Amniotic stem cell (primary cell): ENCODE data around the gene PGK2.
"Not testable (repeated sequence)": the region's sequence is repeated elsewhere in the genome, so short reads cannot be mapped to it uniquely, and the experiment has no call there.

Experiments
- DNase-seq: peaks from one replicate; lab custom pipeline; 2025; lab: John Stamatoyannopoulos, UW

Gene PGK2

DNA sequence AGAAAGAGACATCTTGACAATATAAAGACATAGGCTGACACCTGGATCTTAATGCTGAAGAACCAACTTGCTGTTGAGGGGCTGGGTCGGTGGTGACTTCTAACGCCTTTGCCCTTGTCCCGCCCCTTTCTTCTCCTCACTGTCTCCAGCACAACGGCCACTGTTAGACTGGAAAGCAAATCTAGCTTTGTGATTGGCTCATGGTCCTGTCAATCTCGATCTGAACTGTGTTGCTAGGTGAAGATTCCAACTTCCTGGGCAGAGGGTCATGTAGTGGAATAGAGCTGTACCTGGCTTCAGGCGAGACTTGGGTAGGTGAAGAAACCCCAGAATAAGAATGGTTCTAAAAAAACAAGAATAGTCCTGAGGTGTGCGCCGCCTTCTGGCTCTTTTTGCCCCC lies at the start of gene PGK2:
Gene PGK2 (minus strand): TSS at position 110 of the 400 bp plus-strand sequence. CDS start 98 bp downstream, at position 12.
- no peak for DNase-seq

DNA sequence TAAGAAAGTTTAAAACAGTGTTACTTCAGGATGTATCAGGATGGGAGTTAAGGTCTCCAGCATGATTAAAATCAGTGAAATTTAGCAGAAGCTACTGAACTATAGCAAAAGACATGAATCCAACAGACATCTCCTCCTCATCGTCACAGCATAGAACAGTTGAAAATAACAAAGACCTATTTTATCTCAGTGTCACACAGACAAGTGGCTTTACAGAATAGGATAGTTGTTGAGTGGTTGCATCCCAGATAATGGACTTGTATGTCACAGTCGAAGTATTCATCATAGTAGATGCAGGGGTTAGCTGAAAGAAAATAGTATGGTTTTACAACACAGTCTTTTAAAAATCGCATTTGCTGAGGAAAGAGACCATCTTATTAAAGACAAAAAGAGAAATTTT lies 48.1 kb upstream of the PGK2 start:
- no peak for DNase-seq

DNA sequence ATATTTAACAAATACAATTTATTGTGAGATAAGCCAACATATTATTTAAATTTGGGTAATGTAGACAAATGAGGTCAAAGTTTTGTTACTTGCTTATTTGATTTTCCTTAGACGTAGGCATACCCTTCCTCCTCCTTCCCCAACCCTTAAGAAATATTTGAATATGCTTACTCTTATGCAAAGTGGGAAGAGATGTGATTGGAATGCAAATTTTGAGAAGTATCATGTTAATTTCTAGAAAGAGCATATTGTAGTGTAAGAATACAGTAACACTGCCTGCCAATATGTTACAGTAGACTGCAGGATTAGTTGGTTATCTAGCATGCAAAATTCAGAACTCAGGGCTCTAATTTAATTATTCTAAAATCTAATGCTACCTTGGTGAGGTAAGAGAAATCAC lies 46.3 kb upstream of the PGK2 start:
- DNase-seq: no peak

DNA sequence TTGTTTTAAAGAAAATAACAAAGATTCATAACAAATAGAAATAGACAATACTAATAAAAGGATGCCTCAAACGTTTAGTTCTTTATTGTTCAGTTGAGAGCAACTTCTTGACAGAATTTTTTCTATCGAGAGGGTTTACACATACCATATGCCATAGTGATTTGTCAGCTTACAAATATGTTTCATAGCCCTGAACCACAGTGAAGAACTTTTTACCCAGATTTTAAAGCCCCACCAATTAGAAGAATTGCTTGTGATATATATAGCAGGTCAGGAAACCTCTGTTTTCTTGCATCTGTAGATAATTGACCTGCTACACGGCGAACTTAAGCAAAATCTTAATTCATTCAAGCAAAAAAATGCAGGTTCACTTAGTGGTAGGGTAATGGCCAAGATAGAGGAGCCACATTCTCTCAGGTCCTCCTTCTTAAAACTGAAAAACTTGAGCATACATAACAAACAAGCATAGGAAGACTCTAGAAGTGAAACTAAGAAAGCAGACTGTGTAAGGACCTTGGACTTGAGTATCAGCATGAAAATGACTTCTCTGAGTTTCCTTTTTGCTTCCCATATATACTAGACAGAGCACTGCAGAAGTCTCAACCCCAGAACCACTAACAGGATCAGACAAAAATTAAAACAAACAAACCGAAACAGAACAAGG lies 39.8 kb upstream of the PGK2 start:
- no peak for DNase-seq

DNA sequence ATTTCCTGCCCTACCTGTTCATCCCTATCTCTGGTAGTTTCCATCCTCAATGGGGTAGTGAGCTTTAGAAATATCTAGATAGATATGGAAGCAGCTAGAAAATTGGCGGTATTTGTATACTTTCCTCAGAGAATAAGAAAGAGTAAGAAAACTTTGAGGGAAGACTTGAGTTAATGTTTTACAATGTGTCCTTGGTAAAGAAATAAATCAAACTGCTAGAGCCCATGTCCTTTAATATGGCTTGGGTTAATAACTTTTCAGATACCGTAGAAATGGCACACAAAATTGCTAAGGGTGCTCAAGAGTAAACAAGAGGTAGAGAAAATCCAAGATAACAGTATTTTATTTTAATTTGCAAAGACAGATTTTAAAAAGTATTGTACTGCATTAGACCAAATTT lies 28.1 kb upstream of the PGK2 start:
- no peak for DNase-seq

DNA sequence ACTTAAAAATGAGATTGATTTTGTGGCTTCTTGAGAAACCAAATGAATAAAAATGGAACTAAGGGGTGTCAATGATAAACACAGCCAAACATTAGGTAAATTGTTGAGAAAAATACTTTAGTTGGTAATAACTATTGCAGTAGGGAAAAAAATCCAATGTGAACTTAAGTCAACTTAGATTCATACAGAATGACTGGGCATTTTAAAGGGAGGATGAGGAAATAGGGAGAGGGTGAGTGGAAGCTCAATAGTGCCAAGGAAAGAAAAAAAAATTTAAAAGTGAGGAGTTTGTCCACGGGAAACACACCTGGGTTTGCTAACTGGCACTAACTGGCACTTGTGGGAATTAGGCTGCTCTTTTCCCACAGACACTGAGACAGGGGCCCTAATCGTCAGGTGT lies 26.2 kb upstream of the PGK2 start:
- DNase-seq: no peak

DNA sequence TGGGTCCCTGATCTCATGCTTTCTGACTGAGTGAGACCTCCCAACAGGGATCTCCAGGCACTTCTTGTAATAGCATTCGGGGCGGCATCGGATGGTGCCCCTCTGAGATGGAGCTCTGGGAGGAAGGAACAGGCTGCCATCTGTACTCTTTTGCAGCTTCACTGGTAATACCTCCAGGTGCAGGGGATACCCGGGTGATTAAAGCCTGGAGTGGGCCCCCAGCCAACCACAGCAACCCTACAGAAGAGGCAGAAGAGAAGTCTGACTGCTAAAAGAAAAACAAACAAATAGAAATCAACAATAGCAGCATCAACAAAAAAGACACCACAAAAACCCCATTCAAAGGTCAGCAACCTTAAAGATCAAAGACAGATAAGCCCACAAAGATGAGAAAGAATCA lies 19.1 kb upstream of the PGK2 start:
- no peak for DNase-seq

DNA sequence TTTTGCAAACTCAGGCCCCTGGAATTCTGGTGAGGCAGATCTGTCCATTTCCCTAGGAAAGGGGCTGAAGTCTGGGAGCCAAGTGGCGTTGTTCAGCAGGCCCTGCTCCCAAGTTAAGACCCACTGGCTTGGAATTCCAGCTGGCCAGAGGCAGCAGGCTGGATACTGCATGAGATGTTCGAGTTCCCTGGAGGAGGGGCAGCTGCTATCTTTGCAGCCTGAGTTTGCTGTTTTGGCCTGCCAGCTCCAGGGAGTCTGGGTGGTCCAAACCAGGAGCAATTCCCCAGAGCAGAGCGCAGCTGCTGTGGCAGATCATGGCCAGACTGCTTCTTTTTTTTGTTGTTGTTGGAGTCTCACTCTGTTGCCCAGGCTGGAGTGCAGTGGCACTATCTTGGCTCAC lies 18.2 kb upstream of the PGK2 start:
- no peak for DNase-seq

DNA sequence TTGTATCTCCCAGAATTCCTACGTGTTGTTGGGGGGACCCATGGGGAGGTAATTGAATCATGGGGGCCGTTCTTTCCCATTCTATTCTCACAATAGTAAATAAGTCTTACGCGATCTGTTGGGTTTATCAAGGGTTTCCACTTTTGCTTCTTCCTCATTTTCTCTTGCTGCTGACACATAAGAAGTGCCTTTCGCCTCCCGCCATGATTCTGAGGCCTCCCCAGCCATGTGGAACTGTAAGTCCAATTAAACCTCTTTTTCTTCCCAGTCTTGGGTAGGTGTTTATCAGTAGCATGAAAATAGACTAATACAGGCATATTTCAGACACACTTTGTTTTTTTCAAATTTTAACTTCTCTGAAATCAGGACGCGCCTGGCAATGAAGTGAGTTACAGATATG lies 14.4 kb upstream of the PGK2 start:
- DNase-seq: no peak

DNA sequence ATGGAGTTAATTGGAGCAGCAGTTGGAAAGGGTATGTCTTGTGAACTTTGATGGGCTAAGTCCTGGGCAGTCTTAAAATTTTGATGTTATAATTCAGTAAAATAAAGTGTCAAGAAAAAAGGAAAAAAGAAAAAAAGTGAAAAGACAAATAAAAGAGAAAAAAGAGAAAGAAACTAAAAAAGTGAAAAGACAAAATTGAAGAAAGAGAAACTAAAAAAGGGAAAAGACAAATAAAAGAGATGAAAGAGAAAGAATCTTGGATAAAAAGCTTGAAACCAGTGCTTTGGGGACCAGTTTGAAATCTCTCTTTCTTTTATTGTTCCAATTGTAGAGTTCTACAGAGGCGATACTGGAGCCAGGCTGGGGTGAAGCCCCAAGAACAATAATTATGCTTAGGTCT lies 12.0 kb upstream of the PGK2 start:
- DNase-seq: no peak

DNA sequence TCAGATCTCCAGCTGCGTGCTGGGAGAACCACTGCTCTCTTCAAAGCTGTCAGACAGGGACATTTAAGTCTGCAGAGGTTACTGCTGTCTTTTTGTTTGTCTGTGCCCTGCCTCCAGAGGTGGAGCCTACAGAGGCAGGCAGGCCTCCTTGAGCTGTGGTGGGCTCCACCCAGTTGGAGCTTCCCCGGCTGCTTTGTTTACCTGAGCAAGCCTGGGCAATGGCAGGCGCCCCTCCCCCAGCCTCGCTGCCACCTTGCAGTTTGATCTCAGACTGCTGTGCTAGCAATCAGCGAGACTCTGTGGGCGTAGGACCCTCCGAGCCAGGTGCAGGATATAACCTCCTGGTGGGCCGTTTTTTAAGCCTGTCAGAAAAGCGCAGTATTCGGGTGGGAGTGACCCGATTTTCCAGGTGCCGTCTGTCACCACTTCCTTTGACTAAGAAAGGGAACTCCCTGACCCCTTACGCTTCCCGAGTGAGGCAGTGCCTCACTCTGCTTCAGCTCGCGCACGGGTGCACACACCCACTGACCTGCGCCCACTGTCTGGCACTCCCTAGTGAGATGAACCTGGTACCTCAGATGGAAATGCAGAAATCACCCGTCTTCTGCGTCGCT lies 9.9 kb upstream of the PGK2 start:
- DNase-seq: not testable (repeated sequence)

DNA sequence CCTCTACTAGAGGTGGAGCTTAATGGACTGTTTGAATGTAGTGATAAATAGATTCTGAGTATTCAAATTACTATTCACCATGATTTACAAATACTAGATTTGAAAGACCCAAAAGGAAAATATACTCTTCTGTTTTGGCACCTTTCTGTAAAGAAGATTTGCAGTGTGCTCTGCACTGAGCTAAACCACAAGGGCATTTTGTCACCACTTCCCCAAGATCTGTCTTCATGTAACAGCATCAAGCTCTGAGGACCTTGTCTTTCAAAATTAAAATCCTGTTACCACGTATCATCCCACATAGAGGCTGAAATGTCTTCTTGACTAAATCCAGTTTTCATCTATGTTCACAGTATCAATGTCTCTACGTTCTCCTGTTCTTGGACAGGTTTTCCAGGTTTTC lies 3.3 kb upstream of the PGK2 start:
- DNase-seq: no peak

DNA sequence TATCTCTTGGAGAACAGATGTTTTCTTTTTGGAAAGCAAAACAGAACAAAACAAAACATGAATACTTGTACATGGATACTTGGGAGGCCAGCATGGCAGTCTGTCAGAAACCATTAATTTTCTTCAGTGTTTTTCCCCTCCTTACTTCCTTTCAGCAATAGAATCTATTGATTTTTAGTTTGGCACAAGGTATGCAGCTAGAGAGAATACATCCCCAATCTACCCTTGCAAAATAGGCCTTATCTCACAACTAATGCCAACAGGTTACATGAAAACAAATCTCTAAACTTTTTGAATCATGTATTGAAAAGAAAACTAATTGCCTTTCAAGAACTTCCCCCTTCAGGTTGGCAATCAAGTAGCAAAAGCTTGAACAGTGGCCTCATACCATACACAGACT lies 2.8 kb downstream of the PGK2 start:
- DNase-seq: no peak

DNA sequence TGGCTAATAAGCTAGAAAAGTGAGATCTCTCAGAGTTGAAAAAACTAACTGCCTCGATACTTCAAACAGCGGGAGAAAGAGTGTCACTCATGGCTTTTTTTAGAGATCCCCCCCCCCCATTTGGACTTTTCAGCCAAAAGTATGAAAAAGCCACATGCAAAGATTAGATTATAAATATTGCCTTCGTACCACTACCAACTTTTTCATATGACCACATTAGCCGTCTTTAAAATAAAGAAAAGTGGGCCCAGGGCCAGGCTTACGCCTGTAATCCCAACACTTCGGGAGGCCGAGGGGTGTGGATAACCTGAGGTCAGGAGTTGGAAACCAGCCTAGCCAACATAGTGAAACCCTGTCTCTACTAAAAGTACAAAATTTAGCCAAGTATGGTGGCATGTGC lies 4.4 kb downstream of the PGK2 start:
- no peak for DNase-seq

DNA sequence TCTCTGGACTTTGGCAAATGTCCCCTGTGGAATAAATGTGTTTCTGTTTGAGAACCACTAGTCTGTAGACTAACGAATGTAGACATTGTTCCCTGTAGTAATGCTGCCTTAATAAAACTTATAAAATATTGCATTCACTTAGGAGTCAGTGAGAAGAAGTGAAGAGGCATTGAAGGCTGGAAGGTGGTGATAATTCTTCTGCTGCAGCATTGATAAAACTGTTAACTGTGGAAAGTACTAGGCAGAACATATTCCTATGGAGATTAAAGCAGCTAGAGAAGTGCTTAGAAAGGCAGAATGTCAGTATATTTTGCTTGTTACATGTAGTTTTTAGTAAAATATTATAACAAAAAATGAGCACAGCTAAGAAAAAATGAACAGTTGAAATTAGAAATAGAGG lies 4.8 kb downstream of the PGK2 start:
- DNase-seq: no peak

DNA sequence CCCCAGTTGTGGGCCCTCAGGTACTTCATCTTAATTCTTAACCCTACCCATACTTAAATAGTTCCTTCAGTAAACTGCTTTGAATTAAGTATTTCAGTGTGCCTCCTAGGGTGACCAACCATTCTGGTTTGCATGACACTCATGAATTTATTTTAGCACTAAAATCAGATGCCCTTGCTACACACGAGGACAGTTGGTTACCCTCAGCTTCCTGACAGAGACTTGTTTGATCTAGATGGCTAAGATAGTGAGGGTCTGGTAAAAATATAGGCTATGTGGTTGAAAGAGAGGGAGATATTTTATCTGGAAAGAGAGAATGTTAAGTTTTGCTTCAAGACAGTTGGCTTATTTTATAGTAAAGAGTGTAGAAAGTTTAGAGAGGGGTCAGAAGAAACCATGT lies 10.6 kb downstream of the PGK2 start:
- DNase-seq: no peak

DNA sequence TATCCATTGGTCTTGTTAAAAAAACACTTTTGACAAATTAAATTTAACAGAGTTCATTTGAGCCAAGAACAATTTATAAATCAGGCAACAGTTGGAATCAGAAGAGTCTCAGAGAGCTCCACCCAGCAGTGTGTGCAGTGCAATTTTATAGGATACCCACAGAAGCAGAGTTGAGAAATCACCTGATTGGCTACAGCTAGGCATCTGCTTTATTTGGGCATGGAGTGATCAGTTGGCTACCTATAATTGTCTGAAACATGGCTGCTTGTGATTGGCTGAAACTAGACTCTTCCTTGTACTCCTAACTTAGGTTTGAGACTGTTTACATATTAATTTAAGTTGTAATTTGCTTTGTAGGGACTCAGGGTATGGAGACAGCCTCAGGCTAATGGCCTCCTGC lies 12.0 kb downstream of the PGK2 start:
- DNase-seq: no peak

DNA sequence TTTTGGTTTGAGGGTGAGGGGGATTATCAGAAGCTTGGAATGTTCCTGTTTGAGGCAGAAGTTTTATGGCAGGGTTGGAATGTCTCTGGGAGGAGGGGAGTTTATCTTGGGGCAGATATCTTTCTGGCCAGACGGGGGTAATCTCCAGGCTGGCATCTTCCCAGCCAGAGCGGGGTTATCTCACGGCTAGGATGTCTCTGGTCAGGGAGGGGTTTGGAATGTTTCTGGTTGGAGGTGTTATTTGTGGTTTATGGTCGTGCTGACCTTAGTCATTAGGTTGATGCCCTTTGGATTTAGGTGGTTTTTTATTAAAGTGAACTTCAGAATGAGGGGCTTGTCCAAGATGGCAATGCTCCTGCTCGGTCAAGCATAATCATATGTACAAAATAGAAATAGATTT lies 14.8 kb downstream of the PGK2 start:
- DNase-seq: no peak

DNA sequence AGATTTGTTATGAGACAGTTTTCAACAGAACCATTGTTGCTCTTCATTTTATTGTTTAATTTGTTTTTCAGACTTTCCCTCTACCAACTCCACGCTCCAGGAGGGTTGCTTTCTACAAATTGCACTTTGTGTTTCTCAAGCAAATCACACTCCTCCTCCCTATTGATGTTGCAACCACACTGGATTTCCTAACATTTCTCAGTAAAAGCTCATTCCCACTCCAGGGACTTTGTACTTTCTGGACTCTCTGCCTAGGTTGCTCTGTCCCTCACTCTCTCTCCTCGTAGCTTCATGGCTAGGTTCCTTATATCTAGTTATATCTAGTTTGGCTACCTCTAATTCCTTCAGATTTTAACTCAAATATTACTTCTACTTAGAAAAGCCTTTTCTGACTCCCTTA lies 20.3 kb downstream of the PGK2 start:
- no peak for DNase-seq

DNA sequence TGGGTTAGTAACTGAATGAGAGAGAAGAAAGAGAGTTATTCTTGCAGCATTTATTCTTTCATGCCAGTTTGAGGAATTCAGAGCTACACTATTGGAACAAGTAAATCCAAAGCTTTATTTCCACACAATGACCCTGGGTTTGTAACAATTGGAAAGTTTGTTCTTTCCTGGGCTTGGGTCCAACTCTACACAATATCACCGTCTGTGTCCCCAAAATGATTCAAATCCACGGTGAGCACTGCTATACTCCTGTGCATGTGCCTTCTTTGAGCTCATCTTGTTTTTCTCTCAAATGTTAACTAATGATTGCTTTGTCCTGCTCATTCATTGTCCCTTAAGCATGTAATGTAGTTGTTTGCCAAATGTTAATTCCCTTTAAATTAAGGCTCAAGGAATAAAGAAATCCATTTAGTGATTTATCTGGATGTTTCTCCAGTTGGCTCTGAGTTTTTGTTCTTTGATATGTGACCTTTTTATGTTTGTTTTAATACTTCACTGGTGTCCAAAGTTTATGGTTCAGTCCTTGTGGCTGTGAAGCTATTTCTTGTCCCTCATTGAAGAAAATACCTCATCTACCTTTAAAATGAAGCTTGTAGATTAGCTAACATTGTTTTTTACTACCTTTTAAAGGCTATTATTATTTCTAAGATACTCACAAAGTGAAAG lies 22.4 kb downstream of the PGK2 start:
- DNase-seq: no peak

DNA sequence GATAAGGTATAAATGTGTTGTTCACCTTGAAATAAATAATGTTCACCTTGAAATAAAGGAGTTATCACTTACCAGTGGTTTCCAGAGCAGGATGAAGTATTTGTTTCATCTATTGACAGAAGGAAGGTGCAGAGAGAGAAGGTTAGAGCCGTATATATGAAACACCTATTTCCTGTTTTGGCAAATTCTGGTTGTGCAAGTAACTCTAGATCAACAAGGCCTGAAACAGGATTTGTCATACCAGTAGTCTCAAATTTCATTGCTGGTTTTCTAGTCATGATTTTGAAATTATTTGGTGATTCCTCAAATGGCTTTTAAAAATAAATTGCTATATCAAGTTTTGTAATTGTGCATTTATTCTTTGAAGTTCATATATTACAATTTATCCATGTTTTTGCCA lies 42.8 kb downstream of the PGK2 start, which contains the start of gene CRISP3:
Gene CRISP3 (minus strand): TSS at position 130 of the 400 bp plus-strand sequence. CDS start 21 bp downstream, at position 109.
- no peak for DNase-seq

DNA sequence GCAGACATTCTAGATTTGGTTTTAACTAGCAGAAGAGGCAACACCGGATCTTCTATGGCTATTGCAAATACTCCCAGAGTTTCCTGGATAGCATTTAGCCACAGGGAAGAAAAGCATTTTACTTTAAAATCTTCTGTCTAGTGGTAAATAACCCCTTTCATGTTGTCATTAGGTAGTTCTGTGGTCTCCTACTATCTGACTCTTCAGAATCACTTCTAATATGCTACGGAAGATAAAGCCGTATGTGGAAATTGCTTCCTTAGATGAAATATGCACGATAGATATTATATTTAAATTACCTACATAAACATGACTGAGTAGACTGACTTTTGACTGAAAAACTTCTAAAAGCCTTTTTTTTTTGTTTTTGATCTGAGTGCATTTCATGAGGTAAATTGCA lies 43.7 kb downstream of the PGK2 start:
- no peak for DNase-seq

DNA sequence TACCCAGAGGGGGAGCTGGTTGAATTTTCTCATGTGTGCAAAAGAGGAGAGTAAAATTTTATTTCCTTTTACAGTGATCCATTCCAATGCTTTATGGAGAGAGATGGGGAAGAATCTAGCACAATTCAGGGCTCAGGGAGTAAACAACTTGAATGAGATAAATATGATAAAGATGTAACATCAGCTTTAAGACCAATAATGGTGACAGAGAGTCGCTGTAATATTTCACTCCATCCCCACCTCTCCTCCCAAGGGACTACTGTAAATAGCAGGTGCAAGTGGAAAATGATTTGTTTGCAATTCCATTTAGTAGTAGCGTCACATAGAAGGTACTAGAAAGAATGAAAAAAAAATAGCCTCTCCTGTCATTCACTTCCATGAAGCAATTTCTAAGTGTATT lies 47.7 kb downstream of the PGK2 start:
- no peak for DNase-seq
